Measurements from ENCODE around the gene SLC35E2B.
"Not testable (repeated sequence)": the region's sequence is repeated elsewhere in the genome, so short reads cannot be mapped to it uniquely, and the experiment has no call there.

The SLC35E2B gene

GRCh38 chr1:1674806-1675205, 17.8 kb downstream of the SLC35E2B start:
- H3K36me3 ChIP-seq (ENCODE audit: control insufficient read depth in 1 of 2, insufficient read depth in 2 of 2, low read length in 2 of 2) = peaks cover 2 to 29% of the 10 kb centered on the region in 2 donors
- peaks cover 18 to 21% of the 10 kb centered on the region in 2 donors for H3K4me1 ChIP-seq (ENCODE audit: control insufficient read depth in 1 of 2, insufficient read depth in 2 of 2, low read length in 2 of 2)
- not testable (repeated sequence) for H3K9ac ChIP-seq (ENCODE audit: low read depth in 1 of 2, low read length in 2 of 2); H3K4me3 ChIP-seq (ENCODE audit: low read depth in 1 of 2, low read length in 2 of 2); H3K9me3 ChIP-seq (ENCODE audit: control insufficient read depth in 1 of 2, low read length in 2 of 2); H3K27me3 ChIP-seq (ENCODE audit: control insufficient read depth in 1 of 2, insufficient read depth in 2 of 2, low read length in 2 of 2); H3K27ac ChIP-seq (ENCODE audit: low read depth, low read length)

- no peak overlapping the region for H3K4me3 ChIP-seq (ENCODE audit: low read depth in 1 of 2, low read length in 2 of 2)
- no peaks in the 10 kb centered on the region for H3K9me3 ChIP-seq (ENCODE audit: control insufficient read depth in 1 of 2, low read length in 2 of 2)
- no peaks in the 10 kb centered on the region for H3K4me1 ChIP-seq (ENCODE audit: control insufficient read depth in 1 of 2, insufficient read depth in 2 of 2, low read length in 2 of 2)
- H3K27me3 ChIP-seq (ENCODE audit: control insufficient read depth in 1 of 2, insufficient read depth in 2 of 2, low read length in 2 of 2) = no peaks in the 10 kb centered on the region
- H3K27ac ChIP-seq (ENCODE audit: low read depth, low read length) = no peak overlapping the region
- no peak overlapping the region for H3K9ac ChIP-seq (ENCODE audit: low read depth in 1 of 2, low read length in 2 of 2)
- H3K36me3 ChIP-seq (ENCODE audit: control insufficient read depth in 1 of 2, insufficient read depth in 2 of 2, low read length in 2 of 2) = peaks cover 2 to 42% of the 10 kb centered on the region in 2 donors
Observed at GRCh38 chr1:1672181-1672965, 20.2 kb downstream of the SLC35E2B start.

- no peaks in the 10 kb centered on the region for H3K27me3 ChIP-seq (ENCODE audit: control insufficient read depth in 1 of 2, insufficient read depth in 2 of 2, low read length in 2 of 2)
- H3K9ac ChIP-seq (ENCODE audit: low read depth in 1 of 2, low read length in 2 of 2) = no peak overlapping the region
- H3K4me3 ChIP-seq (ENCODE audit: low read depth in 1 of 2, low read length in 2 of 2) = no peak overlapping the region
- H3K9me3 ChIP-seq (ENCODE audit: control insufficient read depth in 1 of 2, low read length in 2 of 2) = no peaks in the 10 kb centered on the region
- peaks cover 2 to 42% of the 10 kb centered on the region in 2 donors for H3K36me3 ChIP-seq (ENCODE audit: control insufficient read depth in 1 of 2, insufficient read depth in 2 of 2, low read length in 2 of 2)
- no peaks in the 10 kb centered on the region for H3K4me1 ChIP-seq (ENCODE audit: control insufficient read depth in 1 of 2, insufficient read depth in 2 of 2, low read length in 2 of 2)
- no peak overlapping the region for H3K27ac ChIP-seq (ENCODE audit: low read depth, low read length)
Observed at GRCh38 chr1:1671365-1672119, 21.1 kb downstream of the SLC35E2B start.

DNA sequence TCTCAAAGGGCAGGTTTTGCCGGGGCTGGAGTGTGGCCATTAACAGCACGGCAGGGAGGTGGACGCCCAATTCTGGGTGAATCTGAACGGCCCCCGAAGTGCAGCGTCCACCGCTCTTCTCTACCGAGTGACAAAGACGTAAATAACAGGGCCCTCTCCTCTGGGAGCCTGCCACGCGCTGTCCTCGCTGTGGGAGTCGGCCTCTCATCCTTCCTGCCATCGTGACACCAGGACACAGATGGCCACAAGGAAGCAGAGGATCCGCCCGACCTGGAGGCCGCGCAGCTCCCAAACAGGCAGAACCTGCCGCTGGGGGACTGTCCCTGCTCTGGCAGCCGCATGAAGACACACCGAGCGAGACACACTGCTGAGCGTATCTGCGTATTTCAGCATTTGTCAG, 21.7 kb downstream of the SLC35E2B start:
- H3K9me3 ChIP-seq (ENCODE audit: control insufficient read depth in 1 of 2, low read length in 2 of 2) = no peaks in the 10 kb centered on the region
- no peak overlapping the region for H3K27ac ChIP-seq (ENCODE audit: low read depth, low read length)
- H3K27me3 ChIP-seq (ENCODE audit: control insufficient read depth in 1 of 2, insufficient read depth in 2 of 2, low read length in 2 of 2) = no peaks in the 10 kb centered on the region
- H3K36me3 ChIP-seq (ENCODE audit: control insufficient read depth in 1 of 2, insufficient read depth in 2 of 2, low read length in 2 of 2) = peaks cover 2 to 47% of the 10 kb centered on the region in 2 donors
- no peak overlapping the region for H3K4me3 ChIP-seq (ENCODE audit: low read depth in 1 of 2, low read length in 2 of 2)
- H3K9ac ChIP-seq (ENCODE audit: low read depth in 1 of 2, low read length in 2 of 2) = no peak overlapping the region
- H3K4me1 ChIP-seq (ENCODE audit: control insufficient read depth in 1 of 2, insufficient read depth in 2 of 2, low read length in 2 of 2) = no peaks in the 10 kb centered on the region

- no peaks in the 10 kb centered on the region for H3K27me3 ChIP-seq (ENCODE audit: control insufficient read depth in 1 of 2, insufficient read depth in 2 of 2, low read length in 2 of 2)
- H3K9me3 ChIP-seq (ENCODE audit: control insufficient read depth in 1 of 2, low read length in 2 of 2) = no peaks in the 10 kb centered on the region
- no peak overlapping the region for H3K9ac ChIP-seq (ENCODE audit: low read depth in 1 of 2, low read length in 2 of 2)
- no peak overlapping the region for H3K27ac ChIP-seq (ENCODE audit: low read depth, low read length)
- H3K36me3 ChIP-seq (ENCODE audit: control insufficient read depth in 1 of 2, insufficient read depth in 2 of 2, low read length in 2 of 2) = peaks cover 9 to 57% of the 10 kb centered on the region in 2 donors
- no peaks in the 10 kb centered on the region for H3K4me1 ChIP-seq (ENCODE audit: control insufficient read depth in 1 of 2, insufficient read depth in 2 of 2, low read length in 2 of 2)
- no peak overlapping the region for H3K4me3 ChIP-seq (ENCODE audit: low read depth in 1 of 2, low read length in 2 of 2)
Observed at GRCh38 chr1:1669468-1670440, 22.8 kb downstream of the SLC35E2B start.

GRCh38 chr1:1666526-1666925, 26.1 kb downstream of the SLC35E2B start:
- Histone ChIP-seq H3K27ac (ENCODE audit: low read depth, low read length) (no peak overlapping the region), H3K9me3 (ENCODE audit: control insufficient read depth in 1 of 2, low read length in 2 of 2) (no peaks in the 10 kb centered on the region), H3K27me3 (ENCODE audit: control insufficient read depth in 1 of 2, insufficient read depth in 2 of 2, low read length in 2 of 2) (no peaks in the 10 kb centered on the region), H3K4me3 (ENCODE audit: low read depth in 1 of 2, low read length in 2 of 2) (no peak overlapping the region), H3K4me1 (ENCODE audit: control insufficient read depth in 1 of 2, insufficient read depth in 2 of 2, low read length in 2 of 2) (no peaks in the 10 kb centered on the region), H3K36me3 (ENCODE audit: control insufficient read depth in 1 of 2, insufficient read depth in 2 of 2, low read length in 2 of 2) (peaks cover 7 to 42% of the 10 kb centered on the region in 2 donors), H3K9ac (ENCODE audit: low read depth in 1 of 2, low read length in 2 of 2) (no peak overlapping the region)

GRCh38 chr1:1665815-1666251, 26.8 kb downstream of the SLC35E2B start:
- Histone ChIP-seq H3K4me1 (ENCODE audit: control insufficient read depth in 1 of 2, insufficient read depth in 2 of 2, low read length in 2 of 2) (no peaks in the 10 kb centered on the region), H3K36me3 (ENCODE audit: control insufficient read depth in 1 of 2, insufficient read depth in 2 of 2, low read length in 2 of 2) (peaks cover 7 to 35% of the 10 kb centered on the region in 2 donors), H3K27me3 (ENCODE audit: control insufficient read depth in 1 of 2, insufficient read depth in 2 of 2, low read length in 2 of 2) (no peaks in the 10 kb centered on the region), H3K27ac (ENCODE audit: low read depth, low read length) (no peak overlapping the region), H3K9ac (ENCODE audit: low read depth in 1 of 2, low read length in 2 of 2) (no peak overlapping the region), H3K9me3 (ENCODE audit: control insufficient read depth in 1 of 2, low read length in 2 of 2) (no peaks in the 10 kb centered on the region), H3K4me3 (ENCODE audit: low read depth in 1 of 2, low read length in 2 of 2) (no peak overlapping the region)

DNA sequence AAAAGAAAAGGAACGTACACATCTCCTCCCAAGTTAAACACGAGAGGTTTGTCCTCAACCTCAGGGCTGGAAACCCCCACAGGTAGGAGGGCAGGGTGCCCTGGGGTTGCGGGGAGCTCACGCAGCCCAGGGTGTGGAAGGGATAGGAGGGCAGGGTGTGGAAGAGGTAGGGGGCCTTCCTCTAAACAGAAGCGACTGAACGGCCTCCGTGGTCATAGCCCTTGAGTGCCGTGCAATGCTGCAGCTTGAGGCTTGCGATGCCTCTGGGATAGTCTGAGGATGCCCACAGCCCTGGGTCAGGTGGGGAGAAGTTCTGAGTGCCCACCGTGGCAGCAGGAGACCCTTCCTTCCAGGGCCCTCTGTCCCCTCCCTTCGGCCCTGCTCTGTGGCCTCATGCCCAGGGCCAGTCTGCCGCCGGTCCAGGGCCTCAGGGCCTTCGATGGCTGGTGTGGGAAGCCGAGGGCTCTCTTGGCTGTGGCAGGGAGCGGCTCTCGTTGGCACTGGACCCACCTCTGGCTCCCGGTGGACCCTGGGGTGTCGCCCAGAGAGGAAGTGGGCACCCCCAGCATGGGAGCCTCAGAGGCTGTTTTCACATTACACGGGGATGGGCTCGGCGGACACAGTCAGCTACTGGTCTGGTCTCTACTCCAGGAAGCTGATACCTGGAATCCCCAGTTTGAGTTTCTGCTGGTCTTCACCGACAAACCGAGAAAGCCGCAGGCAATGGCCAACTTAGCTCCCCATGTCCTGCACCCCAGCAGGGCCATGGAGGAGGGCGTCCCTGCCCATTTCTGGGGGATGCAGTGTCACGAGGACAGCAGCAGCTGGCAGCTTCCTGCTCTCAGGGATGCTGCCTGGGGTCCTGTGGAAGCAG, 27.4 kb downstream of the SLC35E2B start:
- Histone ChIP-seq H3K9me3 (ENCODE audit: control insufficient read depth in 1 of 2, low read length in 2 of 2) (no peaks in the 10 kb centered on the region), H3K36me3 (ENCODE audit: control insufficient read depth in 1 of 2, insufficient read depth in 2 of 2, low read length in 2 of 2) (peaks cover 7 to 32% of the 10 kb centered on the region in 2 donors), H3K9ac (ENCODE audit: low read depth in 1 of 2, low read length in 2 of 2) (no peak overlapping the region), H3K27ac (ENCODE audit: low read depth, low read length) (no peak overlapping the region), H3K27me3 (ENCODE audit: control insufficient read depth in 1 of 2, insufficient read depth in 2 of 2, low read length in 2 of 2) (no peaks in the 10 kb centered on the region), H3K4me1 (ENCODE audit: control insufficient read depth in 1 of 2, insufficient read depth in 2 of 2, low read length in 2 of 2) (no peaks in the 10 kb centered on the region), H3K4me3 (ENCODE audit: low read depth in 1 of 2, low read length in 2 of 2) (no peak overlapping the region)

DNA sequence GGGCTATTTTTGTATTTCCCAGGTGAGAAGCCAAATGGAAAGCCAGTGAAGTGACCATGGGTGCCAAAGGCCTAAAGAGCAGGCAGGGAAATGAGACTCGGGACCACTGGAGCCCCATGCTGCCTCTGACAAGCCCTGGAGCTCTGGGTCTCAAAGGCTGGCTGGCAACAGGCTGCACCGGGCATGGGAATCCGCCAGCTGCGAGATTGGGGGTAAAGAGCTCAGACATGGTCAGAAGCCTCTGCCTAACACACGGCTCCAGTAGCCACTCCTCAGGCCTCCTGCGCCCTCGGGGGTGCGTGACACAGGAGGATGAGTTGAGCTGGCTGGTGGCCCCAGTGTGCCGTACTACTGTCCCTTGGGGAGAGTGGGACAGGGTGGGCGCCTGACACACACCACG, 28.3 kb downstream of the SLC35E2B start:
- not testable (repeated sequence) for H3K4me3 ChIP-seq (ENCODE audit: low read depth in 1 of 2, low read length in 2 of 2); H3K9me3 ChIP-seq (ENCODE audit: control insufficient read depth in 1 of 2, low read length in 2 of 2); H3K27me3 ChIP-seq (ENCODE audit: control insufficient read depth in 1 of 2, insufficient read depth in 2 of 2, low read length in 2 of 2); H3K27ac ChIP-seq (ENCODE audit: low read depth, low read length); H3K4me1 ChIP-seq (ENCODE audit: control insufficient read depth in 1 of 2, insufficient read depth in 2 of 2, low read length in 2 of 2); H3K9ac ChIP-seq (ENCODE audit: low read depth in 1 of 2, low read length in 2 of 2)
- H3K36me3 ChIP-seq (ENCODE audit: control insufficient read depth in 1 of 2, insufficient read depth in 2 of 2, low read length in 2 of 2) = peaks cover 7 to 24% of the 10 kb centered on the region in 2 donors
